GM12878 (cell line): ENCODE results near the gene RNF43.

ENCODE experiments used
- EZH2 ChIP-seq: IDR thresholded peaks from 2 replicates; pipeline ENCODE4 v1.6.1; 2012; ENCODE audit warnings: low read depth, mild to moderate bottlenecking, control low read depth, inconsistent platforms, low read length, borderline replicate concordance; ENCODE audit not compliant: control insufficient read depth
- RELA ChIP-seq: fragments of 450-650 bp; IDR thresholded peaks from 2 replicates; pipeline ENCODE4 v1.8.0; 2014; ENCODE audit warnings: borderline replicate concordance; ENCODE audit not compliant: partially characterized antibody
- SIN3A ChIP-seq: IDR thresholded peaks from 2 replicates; pipeline ENCODE4 v1.6.1; 2012; ENCODE audit warnings: low read depth, low read length, improper control_type of control experiment
- TCF7 ChIP-seq: IDR thresholded peaks from 2 replicates; pipeline ENCODE4 v1.6.1; 2014; ENCODE audit warnings: antibody characterized with exemption, borderline replicate concordance
- TF ChIP-seq, protein P1 (sequence below): fragments of 450-650 bp; IDR thresholded peaks from 2 replicates; pipeline ENCODE4 v1.6.1; 2017; ENCODE audit warnings: mild to moderate bottlenecking, low read depth, inconsistent platforms; ENCODE audit not compliant: poor library complexity, severe bottlenecking
- TF ChIP-seq, protein P2 (sequence below): IDR thresholded peaks from 2 replicates; pipeline ENCODE4 v1.6.1; 2012; ENCODE audit warnings: mild to moderate bottlenecking, low read depth, low read length

- TF ChIP-seq, protein P1, sequence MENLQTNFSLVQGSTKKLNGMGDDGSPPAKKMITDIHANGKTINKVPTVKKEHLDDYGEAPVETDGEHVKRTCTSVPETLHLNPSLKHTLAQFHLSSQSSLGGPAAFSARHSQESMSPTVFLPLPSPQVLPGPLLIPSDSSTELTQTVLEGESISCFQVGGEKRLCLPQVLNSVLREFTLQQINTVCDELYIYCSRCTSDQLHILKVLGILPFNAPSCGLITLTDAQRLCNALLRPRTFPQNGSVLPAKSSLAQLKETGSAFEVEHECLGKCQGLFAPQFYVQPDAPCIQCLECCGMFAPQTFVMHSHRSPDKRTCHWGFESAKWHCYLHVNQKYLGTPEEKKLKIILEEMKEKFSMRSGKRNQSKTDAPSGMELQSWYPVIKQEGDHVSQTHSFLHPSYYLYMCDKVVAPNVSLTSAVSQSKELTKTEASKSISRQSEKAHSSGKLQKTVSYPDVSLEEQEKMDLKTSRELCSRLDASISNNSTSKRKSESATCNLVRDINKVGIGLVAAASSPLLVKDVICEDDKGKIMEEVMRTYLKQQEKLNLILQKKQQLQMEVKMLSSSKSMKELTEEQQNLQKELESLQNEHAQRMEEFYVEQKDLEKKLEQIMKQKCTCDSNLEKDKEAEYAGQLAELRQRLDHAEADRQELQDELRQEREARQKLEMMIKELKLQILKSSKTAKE, result no peak
- TF ChIP-seq EZH2 (no peak), SIN3A (no peak), TCF7 (no peak), RELA (no peak)
- TF ChIP-seq, protein P2, sequence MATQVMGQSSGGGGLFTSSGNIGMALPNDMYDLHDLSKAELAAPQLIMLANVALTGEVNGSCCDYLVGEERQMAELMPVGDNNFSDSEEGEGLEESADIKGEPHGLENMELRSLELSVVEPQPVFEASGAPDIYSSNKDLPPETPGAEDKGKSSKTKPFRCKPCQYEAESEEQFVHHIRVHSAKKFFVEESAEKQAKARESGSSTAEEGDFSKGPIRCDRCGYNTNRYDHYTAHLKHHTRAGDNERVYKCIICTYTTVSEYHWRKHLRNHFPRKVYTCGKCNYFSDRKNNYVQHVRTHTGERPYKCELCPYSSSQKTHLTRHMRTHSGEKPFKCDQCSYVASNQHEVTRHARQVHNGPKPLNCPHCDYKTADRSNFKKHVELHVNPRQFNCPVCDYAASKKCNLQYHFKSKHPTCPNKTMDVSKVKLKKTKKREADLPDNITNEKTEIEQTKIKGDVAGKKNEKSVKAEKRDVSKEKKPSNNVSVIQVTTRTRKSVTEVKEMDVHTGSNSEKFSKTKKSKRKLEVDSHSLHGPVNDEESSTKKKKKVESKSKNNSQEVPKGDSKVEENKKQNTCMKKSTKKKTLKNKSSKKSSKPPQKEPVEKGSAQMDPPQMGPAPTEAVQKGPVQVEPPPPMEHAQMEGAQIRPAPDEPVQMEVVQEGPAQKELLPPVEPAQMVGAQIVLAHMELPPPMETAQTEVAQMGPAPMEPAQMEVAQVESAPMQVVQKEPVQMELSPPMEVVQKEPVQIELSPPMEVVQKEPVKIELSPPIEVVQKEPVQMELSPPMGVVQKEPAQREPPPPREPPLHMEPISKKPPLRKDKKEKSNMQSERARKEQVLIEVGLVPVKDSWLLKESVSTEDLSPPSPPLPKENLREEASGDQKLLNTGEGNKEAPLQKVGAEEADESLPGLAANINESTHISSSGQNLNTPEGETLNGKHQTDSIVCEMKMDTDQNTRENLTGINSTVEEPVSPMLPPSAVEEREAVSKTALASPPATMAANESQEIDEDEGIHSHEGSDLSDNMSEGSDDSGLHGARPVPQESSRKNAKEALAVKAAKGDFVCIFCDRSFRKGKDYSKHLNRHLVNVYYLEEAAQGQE, result no peak
Measured at GRCh38 chr17:58384897-58385296, 32.4 kb downstream of the RNF43 start.
